HepG2 (cell line): ENCODE measurements around the gene SGK1. TPM values are rescaled to one million over a fixed set of nuclear protein-coding genes. Genes with fewer than 3 reads are reported as not detected.

Experiments
- ATAC-seq: fragments of 200-7000 bp; cut with Tn5 transposase; 3 replicates; pipeline ENCODE4 v1.9.1; 2020; ENCODE audit warnings: mild to moderate bottlenecking, moderate library complexity
- BruUV-seq: library from RNA; stranded (reverse); fragments of 400-500 nt; replicated peaks from 2 replicates; lab custom pipeline; 2021; lab: Mats Ljungman, UMichigan
- CTCF ChIA-PET: fragments of 300-600 bp; formaldehyde crosslinking; extraction: SDS; loops from one replicate; lab custom pipeline; 2021; ENCODE audit warnings: low total read pairs, inconsistent platforms, low intra/inter-chr PET ratio; lab: Yijun Ruan, JAX
- POLR2A ChIA-PET: fragments of 350-600 bp; sonication (Branson Sonifier 250); formaldehyde crosslinking; loops from one replicate; lab custom pipeline; 2020; ENCODE audit warnings: antibody characterized with exemption, inconsistent platforms; lab: Yijun Ruan, JAX
- DNase-seq: peaks from one replicate; pipeline ENCODE4 v3.0.0-alpha.2; 2015; ENCODE audit warnings: low spot score
- FAIRE-seq: peaks from 3 replicates; lab custom pipeline; 2011; peaks lifted over from hg19 to GRCh38; lab: Jason Lieb, UNC
- H2AFZ ChIP-seq: one replicate; pipeline ENCODE4 v1.6.1; 2011; ENCODE audit warnings: low read length, inconsistent platforms
- H3K27ac ChIP-seq: fragments of 300-600 bp; 3 replicates; pipeline ENCODE4 v1.8.0; 2011; ENCODE audit warnings: mixed run types, mild to moderate bottlenecking, mixed read lengths, low read length, inconsistent platforms; ENCODE audit not compliant: insufficient read depth; ENCODE audit errors: extremely low read length
- H3K27me3 ChIP-seq, 2 experiments: fragments of 200-600 bp in 1 of 2; 2 replicates in 1 of 2; 3 replicates in 1 of 2; pipeline versions ENCODE4 v1.6.0 to v1.8.0; 2011; ENCODE audit warnings: low read length in 2 of 2, mild to moderate bottlenecking in 2 of 2, moderate library complexity in 2 of 2, inconsistent platforms in 1 of 2; ENCODE audit not compliant: insufficient read depth in 2 of 2, control insufficient read depth in 1 of 2
- H3K36me3 ChIP-seq, 2 experiments: fragments of 200-600 bp in 1 of 2; replicated peaks in 1 of 2; 2 replicates in 1 of 2; 3 replicates in 1 of 2; pipeline versions ENCODE4 v1.5.1 to v1.8.0; 2011; ENCODE audit warnings: low read length in 2 of 2, inconsistent platforms in 1 of 2; ENCODE audit not compliant: insufficient read depth in 2 of 2, control insufficient read depth in 1 of 2
- H3K4me1 ChIP-seq: 2 replicates; pipeline ENCODE4 v1.5.1; 2012; ENCODE audit warnings: low read length, inconsistent platforms; ENCODE audit not compliant: insufficient read depth
- H3K4me2 ChIP-seq: 2 replicates; pipeline ENCODE4 v1.6.0; 2011; ENCODE audit warnings: low read depth, low read length, inconsistent platforms
- H3K4me3 ChIP-seq, 3 experiments: fragments of 200-600 bp in 1 of 3; sonication (generic), shearing (Covaris generic) in 1 of 3; replicated peaks in 1 of 3; 2 replicates each; pipeline ENCODE4 v1.5.1; 2011 to 2016; ENCODE audit warnings: low read length in 3 of 3, inconsistent platforms in 2 of 3, low read depth in 2 of 3, mild to moderate bottlenecking in 2 of 3, control low read depth in 1 of 3, mixed read lengths in 1 of 3; ENCODE audit not compliant: insufficient read depth in 1 of 3
- H3K79me2 ChIP-seq: one replicate; pipeline ENCODE4 v1.6.1; 2011; ENCODE audit warnings: low read length, inconsistent platforms; ENCODE audit not compliant: insufficient read depth
- H3K9ac ChIP-seq: 2 replicates; pipeline ENCODE4 v1.6.0; 2011; ENCODE audit warnings: mild to moderate bottlenecking, low read depth, low read length, inconsistent platforms; ENCODE audit not compliant: insufficient read depth
- H3K9me3 ChIP-seq: 2 replicates; pipeline ENCODE4 v1.5.1; 2012; ENCODE audit warnings: mild to moderate bottlenecking, low read length
- H4K20me1 ChIP-seq: 2 replicates; pipeline ENCODE4 v1.6.0; 2011; ENCODE audit warnings: inconsistent platforms, mild to moderate bottlenecking, low read length, moderate library complexity; ENCODE audit not compliant: insufficient read depth
- ARNTL ChIP-seq: sonication (generic); formaldehyde crosslinking; IDR thresholded peaks from 2 replicates; pipeline ENCODE4 v1.4.0; 2020; ENCODE audit warnings: mild to moderate bottlenecking, missing genetic modification reagents
- BRCA1 ChIP-seq: sonication (generic); formaldehyde crosslinking; IDR thresholded peaks from 2 replicates; pipeline ENCODE4 v1.4.0; 2020; ENCODE audit warnings: missing genetic modification reagents
- DNMT1 ChIP-seq: sonication (generic); formaldehyde crosslinking; IDR thresholded peaks from 2 replicates; pipeline ENCODE4 v1.5.1; 2020; ENCODE audit warnings: mild to moderate bottlenecking, missing genetic modification reagents
- GABPA ChIP-seq, 2 experiments: IDR thresholded peaks; 2 replicates each; pipeline ENCODE4 v1.6.1; 2011 to 2016; ENCODE audit warnings: low read depth in 2 of 2, low read length in 1 of 2, missing biosample characterization in 1 of 2, missing genetic modification characterization in 1 of 2
- HCFC1 ChIP-seq: fragments of 150-350 bp; IDR thresholded peaks from 2 replicates; pipeline ENCODE4 v1.6.1; 2014; ENCODE audit warnings: low read depth, low read length
- HOXA7 ChIP-seq: sonication (generic); formaldehyde crosslinking; IDR thresholded peaks from 2 replicates; pipeline ENCODE4 v1.8.1; 2022; ENCODE audit warnings: mild to moderate bottlenecking, missing genetic modification reagents, moderate library complexity
- KMT2B ChIP-seq: IDR thresholded peaks from 2 replicates; pipeline ENCODE4 v1.6.1; 2016; ENCODE audit warnings: missing genetic modification reagents, missing compliant biosample characterization
- MAFF ChIP-seq: IDR thresholded peaks from 2 replicates; pipeline ENCODE4 v1.6.1; 2011; ENCODE audit warnings: low read depth, low read length, improper control_type of control experiment
- MAFK ChIP-seq, 2 experiments: IDR thresholded peaks in 1 of 2; conservative IDR thresholded peaks in 1 of 2; 2 replicates each; pipeline ENCODE4 v1.6.1; 2011; ENCODE audit warnings: improper control_type of control experiment in 2 of 2, low read length in 2 of 2
- SUZ12 ChIP-seq: fragments of 150-350 bp; IDR thresholded peaks from 2 replicates; pipeline ENCODE4 v1.6.1; 2014; ENCODE audit warnings: low read depth, low read length
- ZBTB21 ChIP-seq: sonication (generic); formaldehyde crosslinking; IDR thresholded peaks from 2 replicates; pipeline ENCODE4 v1.4.0; 2020; ENCODE audit warnings: missing genetic modification reagents
- ZNF766 ChIP-seq: sonication (generic); formaldehyde crosslinking; IDR thresholded peaks from 2 replicates; pipeline ENCODE4 v1.5.0; 2020; ENCODE audit warnings: missing genetic modification reagents, borderline replicate concordance
- WGBS: methylation state at CpG from one replicate; pipeline ENCODE4 v1.1.6; 2017; ENCODE audit warnings: low lambda C conversion rate; 5-methylcytosine and 5-hydroxymethylcytosine counted together
- in situ Hi-C: cut with HindIII; loops from 2 replicates; pipeline ENCODE4 v1.10.0; 2017; ENCODE audit warnings: low pct_unique_long_range_greater_than_20kb; ENCODE audit not compliant: extremely low pct_ligation_motif_present
- intact Hi-C: fragments of 100-400 bp; cut with micrococcal nuclease; formaldehyde crosslinking; loops from one replicate; pipeline ENCODE4 v1.10.0; 2022; ENCODE audit not compliant: unreplicated experiment
- polyA plus RNA-seq, 8 experiments: library from polyadenylated mRNA; depleted of rRNA in 3 of 8; stranded (reverse) in 7 of 8; unstranded in 1 of 8; fragments of >200 nt; fragmentation: Illumina TruSeq in 4 of 8; extraction: Trizol in 4 of 8; gene quantifications; 2 replicates each; pipeline versions ENCODE4 v1.2.1 to v1.2.3, GENCODE V29; 2011 to 2016; ENCODE audit warnings: low read depth in 4 of 8, missing spikeins in 1 of 8, mixed read lengths in 1 of 8; ENCODE audit not compliant: insufficient read depth in 1 of 8
- total RNA-seq, 5 experiments: library from RNA; depleted of rRNA; stranded (reverse); fragments of >200 nt; fragmentation: Illumina TruSeq; extraction: Trizol; gene quantifications; 2 replicates each; pipeline ENCODE4 v1.2.3, GENCODE V29; 2016; ENCODE audit warnings: low read depth in 1 of 5
- TF ChIP-seq, protein P1 (sequence below): sonication (generic); formaldehyde crosslinking; IDR thresholded peaks from 2 replicates; pipeline ENCODE4 v1.8.1; 2023; ENCODE audit warnings: missing genetic modification reagents, inconsistent platforms, borderline replicate concordance
- TF ChIP-seq, protein P2 (sequence below): sonication (generic); formaldehyde crosslinking; IDR thresholded peaks from 2 replicates; pipeline ENCODE4 v1.4.0; 2020; ENCODE audit warnings: missing genetic modification reagents
- TF ChIP-seq, protein P3 (sequence below): sonication (generic); formaldehyde crosslinking; IDR thresholded peaks from 2 replicates; pipeline ENCODE4 v1.4.0; 2020; ENCODE audit warnings: missing genetic modification reagents

Gene SGK1
- total and polyA plus RNA-seq, 2 of the 13 experiments (the other 11 are each of a cell fraction or from before 2014, with no cell fraction given): 56.1 to 56.2 TPM

DNA sequence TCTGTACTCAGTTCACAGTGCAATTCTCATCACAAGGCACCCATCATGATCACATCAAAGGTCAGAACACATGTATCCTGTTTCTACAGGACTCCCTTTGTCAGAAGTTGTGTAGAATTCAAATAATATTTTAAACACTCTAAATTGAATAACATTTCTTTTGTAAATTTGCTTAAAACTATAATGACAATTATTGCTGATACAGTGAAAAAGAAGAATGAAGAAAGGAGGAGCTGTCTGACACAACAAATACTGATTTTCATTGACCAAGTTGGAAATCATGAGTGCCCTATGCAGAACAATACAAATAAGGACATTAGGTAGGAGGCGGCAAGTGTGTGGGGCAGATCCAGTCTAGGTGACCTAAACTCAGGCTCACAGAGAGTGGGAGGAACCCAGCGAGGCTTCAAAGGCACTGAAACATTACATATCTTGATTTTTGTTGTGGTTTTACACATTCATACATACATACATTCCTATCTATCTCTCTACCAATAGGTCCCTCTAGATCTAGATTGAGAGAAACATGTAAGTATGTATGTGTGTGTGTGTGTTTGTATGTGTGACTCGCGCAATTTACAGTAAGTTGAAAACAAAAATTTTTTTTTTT, 186.3 kb downstream of the SGK1 start:
- in situ Hi-C loops: no loop called here

More for the DNA sequence above, 186.3 kb downstream of the SGK1 start:
- FAIRE-seq: no peak
- H3K27me3 ChIP-seq: no peaks in the 10 kb centered on the region
- TF ChIP-seq, protein P1, sequence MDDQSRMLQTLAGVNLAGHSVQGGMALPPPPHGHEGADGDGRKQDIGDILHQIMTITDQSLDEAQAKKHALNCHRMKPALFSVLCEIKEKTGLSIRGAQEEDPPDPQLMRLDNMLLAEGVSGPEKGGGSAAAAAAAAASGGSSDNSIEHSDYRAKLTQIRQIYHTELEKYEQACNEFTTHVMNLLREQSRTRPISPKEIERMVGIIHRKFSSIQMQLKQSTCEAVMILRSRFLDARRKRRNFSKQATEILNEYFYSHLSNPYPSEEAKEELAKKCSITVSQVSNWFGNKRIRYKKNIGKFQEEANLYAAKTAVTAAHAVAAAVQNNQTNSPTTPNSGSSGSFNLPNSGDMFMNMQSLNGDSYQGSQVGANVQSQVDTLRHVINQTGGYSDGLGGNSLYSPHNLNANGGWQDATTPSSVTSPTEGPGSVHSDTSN (CRISPR knock-in tag): no peak
- TF ChIP-seq, protein P2, sequence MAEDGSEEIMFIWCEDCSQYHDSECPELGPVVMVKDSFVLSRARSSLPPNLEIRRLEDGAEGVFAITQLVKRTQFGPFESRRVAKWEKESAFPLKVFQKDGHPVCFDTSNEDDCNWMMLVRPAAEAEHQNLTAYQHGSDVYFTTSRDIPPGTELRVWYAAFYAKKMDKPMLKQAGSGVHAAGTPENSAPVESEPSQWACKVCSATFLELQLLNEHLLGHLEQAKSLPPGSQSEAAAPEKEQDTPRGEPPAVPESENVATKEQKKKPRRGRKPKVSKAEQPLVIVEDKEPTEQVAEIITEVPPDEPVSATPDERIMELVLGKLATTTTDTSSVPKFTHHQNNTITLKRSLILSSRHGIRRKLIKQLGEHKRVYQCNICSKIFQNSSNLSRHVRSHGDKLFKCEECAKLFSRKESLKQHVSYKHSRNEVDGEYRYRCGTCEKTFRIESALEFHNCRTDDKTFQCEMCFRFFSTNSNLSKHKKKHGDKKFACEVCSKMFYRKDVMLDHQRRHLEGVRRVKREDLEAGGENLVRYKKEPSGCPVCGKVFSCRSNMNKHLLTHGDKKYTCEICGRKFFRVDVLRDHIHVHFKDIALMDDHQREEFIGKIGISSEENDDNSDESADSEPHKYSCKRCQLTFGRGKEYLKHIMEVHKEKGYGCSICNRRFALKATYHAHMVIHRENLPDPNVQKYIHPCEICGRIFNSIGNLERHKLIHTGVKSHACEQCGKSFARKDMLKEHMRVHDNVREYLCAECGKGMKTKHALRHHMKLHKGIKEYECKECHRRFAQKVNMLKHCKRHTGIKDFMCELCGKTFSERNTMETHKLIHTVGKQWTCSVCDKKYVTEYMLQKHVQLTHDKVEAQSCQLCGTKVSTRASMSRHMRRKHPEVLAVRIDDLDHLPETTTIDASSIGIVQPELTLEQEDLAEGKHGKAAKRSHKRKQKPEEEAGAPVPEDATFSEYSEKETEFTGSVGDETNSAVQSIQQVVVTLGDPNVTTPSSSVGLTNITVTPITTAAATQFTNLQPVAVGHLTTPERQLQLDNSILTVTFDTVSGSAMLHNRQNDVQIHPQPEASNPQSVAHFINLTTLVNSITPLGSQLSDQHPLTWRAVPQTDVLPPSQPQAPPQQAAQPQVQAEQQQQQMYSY: no peak
- TF ChIP-seq SUZ12: no peak
- no peak for TF ChIP-seq GABPA (IDR thresholded peaks at IDR 0.05; ENCODE audit: low read depth, low read length)
- TF ChIP-seq GABPA (CRISPR knock-in tag; IDR thresholded peaks at IDR 0.05; ENCODE audit: low read depth): no peak
- no peak for TF ChIP-seq HOXA7
- peak; percentile 92 for TF ChIP-seq MAFF
- TF ChIP-seq BRCA1 (CRISPR knock-in tag): no peak
- TF ChIP-seq ZBTB21: no peak
- no peak for TF ChIP-seq DNMT1
- no peak for TF ChIP-seq ZNF766 (CRISPR knock-in tag)
- no peak for TF ChIP-seq KMT2B (CRISPR knock-in tag)
- TF ChIP-seq, protein P3, sequence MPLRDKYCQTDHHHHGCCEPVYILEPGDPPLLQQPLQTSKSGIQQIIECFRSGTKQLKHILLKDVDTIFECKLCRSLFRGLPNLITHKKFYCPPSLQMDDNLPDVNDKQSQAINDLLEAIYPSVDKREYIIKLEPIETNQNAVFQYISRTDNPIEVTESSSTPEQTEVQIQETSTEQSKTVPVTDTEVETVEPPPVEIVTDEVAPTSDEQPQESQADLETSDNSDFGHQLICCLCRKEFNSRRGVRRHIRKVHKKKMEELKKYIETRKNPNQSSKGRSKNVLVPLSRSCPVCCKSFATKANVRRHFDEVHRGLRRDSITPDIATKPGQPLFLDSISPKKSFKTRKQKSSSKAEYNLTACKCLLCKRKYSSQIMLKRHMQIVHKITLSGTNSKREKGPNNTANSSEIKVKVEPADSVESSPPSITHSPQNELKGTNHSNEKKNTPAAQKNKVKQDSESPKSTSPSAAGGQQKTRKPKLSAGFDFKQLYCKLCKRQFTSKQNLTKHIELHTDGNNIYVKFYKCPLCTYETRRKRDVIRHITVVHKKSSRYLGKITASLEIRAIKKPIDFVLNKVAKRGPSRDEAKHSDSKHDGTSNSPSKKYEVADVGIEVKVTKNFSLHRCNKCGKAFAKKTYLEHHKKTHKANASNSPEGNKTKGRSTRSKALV (CRISPR knock-in tag): no peak
- no peak for TF ChIP-seq HCFC1
- no peak for TF ChIP-seq ARNTL (CRISPR knock-in tag)
- peak; percentile 91 to 95 for TF ChIP-seq MAFK (conservative IDR thresholded peaks at IDR 0.05 in 1 of 2, IDR thresholded peaks at IDR 0.05 in 1 of 2; ENCODE audit: low read length in 2 of 2)
- TF ChIP-seq, all 625 proteins: peak for 2
- ChIA-PET POLR2A (no interaction called here), CTCF (no interaction called here)
- H4K20me1 ChIP-seq: no peaks in the 10 kb centered on the region
- 72% methylated on average over 4 of the region's 4 CpGs for WGBS
- no peak overlapping the region for H3K9ac ChIP-seq
- intact Hi-C loops: no loop called here
- no peak overlapping the region for H2AFZ ChIP-seq
- H3K4me2 ChIP-seq: no peak overlapping the region
- no peak for ATAC-seq
- no TSS peak for BruUV-seq
- H3K36me3 ChIP-seq: no peaks in the 10 kb centered on the region
- no peaks in the 10 kb centered on the region for H3K4me1 ChIP-seq
- DNase-seq: no peak
- H3K27ac ChIP-seq: no peak overlapping the region
- no peak overlapping the region for H3K4me3 ChIP-seq
- H3K9me3 ChIP-seq: no peaks in the 10 kb centered on the region
- H3K79me2 ChIP-seq: no peaks in the 10 kb centered on the region
